Colonic mucosa (tissue), 4 donors: Measurements from ENCODE around the gene CSDE1. TPM values are rescaled to one million over a fixed set of nuclear protein-coding genes. Genes with fewer than 3 reads are reported as not detected.

Experiments used
- DNase-seq: peaks from one replicate; pipeline ENCODE4 v3.0.0-alpha.2; 2020
- H3K27ac ChIP-seq: fragments of 200-600 bp; one replicate; pipeline ENCODE4 v1.8.0; 2021
- H3K27me3 ChIP-seq: fragments of 200-600 bp; one replicate; pipeline ENCODE4 v1.8.0; 2021
- H3K36me3 ChIP-seq: fragments of 200-600 bp; one replicate; pipeline ENCODE4 v1.8.0; 2021
- H3K4me1 ChIP-seq: fragments of 200-600 bp; one replicate; pipeline ENCODE4 v1.8.0; 2021; ENCODE audit warnings: mild to moderate bottlenecking
- H3K4me3 ChIP-seq: fragments of 200-600 bp; one replicate; pipeline ENCODE4 v1.8.0; 2021
- H3K9ac ChIP-seq, 2 donors: one replicate each; pipeline ENCODE4 v1.7.0; 2013; ENCODE audit warnings: control low read depth in 2 of 2, low read depth in 2 of 2, low read length in 2 of 2
- H3K9me3 ChIP-seq: fragments of 200-600 bp; one replicate; pipeline ENCODE4 v1.8.0; 2021
- intact Hi-C: fragments of 100-400 bp; cut with DNase I; formaldehyde crosslinking; loops from one replicate; pipeline ENCODE4 v1.14.1; 2022
- total RNA-seq, 2 donors: library from RNA; stranded (reverse); fragmentation: NEBNext Ultra II Directional in 1 of 2; extraction: Animal tissue kit (Norgen Biotek cat#: 25700) in 1 of 2; gene quantifications; one replicate each; pipeline ENCODE4 v1.2.1, GENCODE V29; 2021
- TF ChIP-seq, protein P1 (sequence below): fragments of 200-600 bp; IDR thresholded peaks from one replicate; pipeline ENCODE4 v1.8.0; 2022; ENCODE audit warnings: antibody characterized with exemption, mild to moderate bottlenecking
- donor health status: healthy.
- donor health status: DM: no; HTN: no; CAD: no.
- donor health status: DM: no; HTN: no; CAD: no.

The CSDE1 gene
- total RNA-seq, 2 donors from 2014 or later, result 381 to 523 TPM

DNA sequence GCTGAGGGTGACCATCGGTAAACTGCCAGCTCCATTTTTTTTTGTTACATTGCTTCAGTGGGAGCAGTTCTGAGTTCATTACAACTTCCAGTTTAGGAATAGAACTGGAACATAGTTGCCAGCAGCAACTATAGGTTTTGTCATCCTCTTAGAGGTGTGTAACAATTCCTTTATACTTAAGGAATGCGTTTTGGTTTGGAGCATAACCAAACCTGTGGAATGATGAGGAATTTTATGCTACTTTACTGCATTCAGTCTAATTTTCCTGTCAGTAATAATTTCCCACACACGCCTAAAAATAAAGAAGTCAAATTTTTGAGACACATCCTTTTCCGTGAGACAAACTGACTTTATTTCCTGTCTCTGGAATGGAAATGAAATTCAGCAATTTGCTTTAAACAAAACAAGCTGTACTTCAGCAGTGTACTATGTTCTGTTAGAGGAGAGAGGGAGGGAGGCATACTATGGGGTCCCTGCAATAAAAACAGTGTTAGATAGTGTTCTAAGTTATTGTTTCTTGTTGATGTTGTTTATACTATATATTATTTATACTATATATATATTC, 57.7 kb downstream of the CSDE1 start:
- no peaks in the 10 kb centered on the region for H3K9me3 ChIP-seq
- intact Hi-C loops, result no loop called here
- no peaks in the 10 kb centered on the region for H3K27me3 ChIP-seq
- TF ChIP-seq, protein P1, sequence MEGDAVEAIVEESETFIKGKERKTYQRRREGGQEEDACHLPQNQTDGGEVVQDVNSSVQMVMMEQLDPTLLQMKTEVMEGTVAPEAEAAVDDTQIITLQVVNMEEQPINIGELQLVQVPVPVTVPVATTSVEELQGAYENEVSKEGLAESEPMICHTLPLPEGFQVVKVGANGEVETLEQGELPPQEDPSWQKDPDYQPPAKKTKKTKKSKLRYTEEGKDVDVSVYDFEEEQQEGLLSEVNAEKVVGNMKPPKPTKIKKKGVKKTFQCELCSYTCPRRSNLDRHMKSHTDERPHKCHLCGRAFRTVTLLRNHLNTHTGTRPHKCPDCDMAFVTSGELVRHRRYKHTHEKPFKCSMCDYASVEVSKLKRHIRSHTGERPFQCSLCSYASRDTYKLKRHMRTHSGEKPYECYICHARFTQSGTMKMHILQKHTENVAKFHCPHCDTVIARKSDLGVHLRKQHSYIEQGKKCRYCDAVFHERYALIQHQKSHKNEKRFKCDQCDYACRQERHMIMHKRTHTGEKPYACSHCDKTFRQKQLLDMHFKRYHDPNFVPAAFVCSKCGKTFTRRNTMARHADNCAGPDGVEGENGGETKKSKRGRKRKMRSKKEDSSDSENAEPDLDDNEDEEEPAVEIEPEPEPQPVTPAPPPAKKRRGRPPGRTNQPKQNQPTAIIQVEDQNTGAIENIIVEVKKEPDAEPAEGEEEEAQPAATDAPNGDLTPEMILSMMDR, result no peak
- no peak overlapping the region for H3K9ac ChIP-seq
- no peak overlapping the region for H3K4me3 ChIP-seq
- no peak for DNase-seq
- H3K36me3 ChIP-seq, result no peaks in the 10 kb centered on the region
- H3K27ac ChIP-seq, result no peak overlapping the region
- no peaks in the 10 kb centered on the region for H3K4me1 ChIP-seq

DNA sequence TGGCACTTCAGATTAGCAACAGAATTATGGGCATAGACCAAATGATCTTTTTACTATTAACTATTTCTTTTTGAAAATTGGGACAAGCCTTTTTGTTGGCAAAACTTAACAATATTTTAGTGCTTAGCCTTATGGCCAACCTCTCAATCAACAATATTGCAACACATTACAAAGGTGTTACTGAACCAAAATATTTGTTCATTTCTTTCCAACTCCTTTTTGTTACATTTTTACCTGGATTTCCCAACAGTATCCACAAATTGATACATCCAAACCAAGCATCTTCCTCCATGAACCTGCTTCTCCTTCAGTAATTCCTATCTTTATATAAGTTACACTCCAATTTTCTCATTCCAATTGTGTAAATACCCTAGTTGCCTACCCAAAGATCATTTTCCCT, 61.0 kb downstream of the CSDE1 start:
- H3K27ac ChIP-seq, result no peak overlapping the region
- H3K9ac ChIP-seq, result no peak overlapping the region
- no peaks in the 10 kb centered on the region for H3K36me3 ChIP-seq
- H3K27me3 ChIP-seq, result no peaks in the 10 kb centered on the region
- H3K9me3 ChIP-seq, result no peaks in the 10 kb centered on the region
- H3K4me3 ChIP-seq, result no peak overlapping the region
- TF ChIP-seq, protein P1, result no peak
- intact Hi-C loops, result no loop called here
- no peaks in the 10 kb centered on the region for H3K4me1 ChIP-seq
- no peak for DNase-seq

DNA sequence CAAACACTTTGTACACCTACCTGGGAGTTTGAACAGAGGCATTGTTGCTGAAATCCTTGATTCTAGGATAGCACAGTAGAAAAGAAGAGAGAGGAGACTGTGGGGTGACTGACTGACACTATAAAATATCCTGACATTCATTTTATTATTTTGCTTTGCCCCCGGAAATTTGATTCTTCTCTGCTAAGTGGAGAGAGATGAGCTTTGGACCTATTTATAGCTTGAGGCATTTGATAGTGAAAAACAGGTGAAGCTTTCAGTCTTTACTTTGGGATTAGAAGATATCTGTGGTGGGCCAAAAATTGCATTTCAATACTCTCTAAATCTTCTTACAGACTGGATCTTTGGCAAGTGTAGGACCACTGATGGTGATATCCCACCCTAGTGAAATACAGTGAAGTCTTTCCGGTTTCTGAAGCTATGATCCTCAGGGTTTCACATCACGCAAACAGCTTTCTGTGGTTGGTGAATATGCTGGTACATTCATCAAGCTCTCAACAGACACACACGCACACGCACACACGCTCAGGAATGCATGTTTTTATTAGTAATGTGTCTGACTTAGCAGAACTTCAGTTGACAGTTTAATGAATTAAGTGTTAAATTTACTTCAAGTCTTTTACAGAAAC, 62.2 kb downstream of the CSDE1 start, which contains the start of gene AMPD1:
TSS of gene AMPD1 (minus strand) at position 117 of the 629 bp plus-strand sequence. CDS start at position 42, 75 bp downstream.
- TF ChIP-seq, protein P1, result no peak
- Histone ChIP-seq H3K27ac (no peak within 1 kb of the TSS), H3K27me3 (no peaks in the 10 kb centered on the region), H3K4me3 (no peak within 1 kb of the TSS), H3K9me3 (no peaks in the 10 kb centered on the region), H3K4me1 (no peaks in the 10 kb centered on the region), H3K36me3 (no peaks in the 10 kb centered on the region), H3K9ac (no peak within 1 kb of the TSS)
- no peak for DNase-seq
- intact Hi-C loops, result no loop called here

DNA sequence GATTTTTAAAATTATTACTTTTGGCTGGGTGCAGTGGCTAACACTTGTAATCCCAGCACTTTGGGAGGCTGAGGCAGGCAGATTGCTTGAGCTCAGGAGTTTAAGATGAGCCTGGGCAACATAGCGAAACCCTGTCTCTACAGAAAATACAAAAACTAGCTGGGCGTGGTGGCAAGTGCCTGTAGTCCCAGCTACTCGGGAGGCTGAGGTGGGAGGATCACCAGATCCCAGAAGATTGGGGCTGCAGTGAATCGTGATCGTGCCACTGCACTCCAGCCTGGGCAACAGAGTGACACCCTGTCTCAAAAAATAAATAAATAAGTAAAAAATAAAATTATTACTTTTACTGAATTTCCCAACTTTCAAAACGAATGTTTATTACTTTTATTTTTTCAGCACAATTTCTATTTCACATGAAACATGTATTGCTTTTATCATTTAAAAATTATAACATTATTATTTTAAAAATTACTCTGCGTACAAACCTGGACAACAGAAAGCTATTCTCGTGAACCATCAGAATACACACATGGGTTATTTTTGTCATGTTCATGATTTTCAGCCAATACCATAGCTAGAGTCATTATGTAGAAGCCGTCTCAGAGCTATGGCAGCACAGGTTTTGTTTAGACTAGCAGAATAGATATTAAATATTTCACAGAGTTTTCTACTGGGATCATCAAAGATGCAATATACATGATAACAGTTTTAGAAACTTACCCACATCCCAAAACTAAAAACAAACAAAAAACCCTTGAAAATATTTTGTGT, 63.1 kb downstream of the CSDE1 start:
- Histone ChIP-seq H3K27ac (no peak overlapping the region), H3K27me3 (no peaks in the 10 kb centered on the region), H3K4me3 (no peak overlapping the region), H3K4me1 (no peaks in the 10 kb centered on the region), H3K36me3 (no peaks in the 10 kb centered on the region), H3K9me3 (no peaks in the 10 kb centered on the region), H3K9ac (no peak overlapping the region)
- TF ChIP-seq, protein P1, result no peak
- no peak for DNase-seq
- intact Hi-C loops, result no loop called here

DNA sequence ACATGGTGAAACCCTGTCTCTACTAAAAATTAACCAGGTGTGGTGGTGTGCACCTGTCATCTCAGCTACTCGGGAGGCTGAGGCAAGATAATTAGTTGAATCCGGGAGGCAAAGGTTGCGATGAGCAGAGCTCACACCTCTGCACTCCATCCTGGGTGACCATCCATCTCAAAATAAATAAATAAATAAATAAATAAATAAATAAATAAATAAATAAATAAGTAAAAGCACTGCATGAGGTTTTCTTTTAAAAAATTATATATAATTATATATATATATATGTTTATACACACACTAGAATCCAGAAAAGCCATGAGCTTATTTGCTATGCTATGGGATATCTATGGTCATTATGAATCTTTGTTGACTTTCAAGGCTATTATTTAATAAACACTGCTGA, 64.8 kb downstream of the CSDE1 start:
- H3K27ac ChIP-seq, result no peak overlapping the region
- no peaks in the 10 kb centered on the region for H3K4me1 ChIP-seq
- intact Hi-C loops, result no loop called here
- H3K9me3 ChIP-seq, result no peaks in the 10 kb centered on the region
- TF ChIP-seq, protein P1, result no peak
- H3K27me3 ChIP-seq, result no peaks in the 10 kb centered on the region
- H3K4me3 ChIP-seq, result no peak overlapping the region
- DNase-seq, result no peak
- no peak overlapping the region for H3K9ac ChIP-seq
- no peaks in the 10 kb centered on the region for H3K36me3 ChIP-seq
